ENCODE results near the gene ENTHD1. TPM values are rescaled to one million over a fixed set of nuclear protein-coding genes. Genes with fewer than 3 reads are reported as not detected.
A peak's percentile ranks its signal among the peaks of the same experiment; 100 is the strongest.

The ENTHD1 gene
- total and polyA plus RNA-seq, 9 of the 15 experiments (the other 6 are each of a cell fraction or from before 2014, with no cell fraction given), result 0.13 to 0.98 (median 0.35) TPM

DNA sequence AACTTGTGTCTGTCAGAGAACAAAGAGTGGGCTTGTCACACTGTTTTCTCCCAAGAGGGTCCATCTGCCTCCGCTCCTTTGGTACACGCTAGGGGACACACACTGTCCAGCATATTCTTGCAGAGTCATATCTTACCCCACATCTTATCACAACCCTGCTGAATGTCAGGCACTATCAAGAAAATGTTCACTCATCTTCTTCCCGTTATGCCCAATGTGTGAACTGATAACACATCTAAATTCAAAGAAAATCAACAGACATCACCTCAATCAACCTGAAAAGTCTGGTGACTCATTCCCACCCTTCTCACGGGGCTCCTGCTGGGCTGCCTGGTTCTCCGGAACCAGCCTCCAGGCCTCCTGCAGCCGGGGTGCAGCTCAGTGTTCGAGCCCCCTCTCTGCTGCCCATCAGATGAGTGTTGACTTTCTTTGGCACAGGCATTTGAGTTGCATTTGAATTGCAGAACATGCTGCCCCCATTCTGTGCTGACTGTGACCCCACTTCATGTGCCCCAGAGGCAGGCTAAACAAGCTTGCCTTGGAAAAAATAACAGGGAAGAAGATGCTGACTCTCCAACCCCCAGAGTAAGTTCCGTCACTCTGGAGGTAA, 26.7 kb upstream of the ENTHD1 start (continued):
- TF ChIP-seq ZNF639 (CRISPR knock-in tag; conservative IDR thresholded peaks at IDR 0.05 in 1 of 2, IDR thresholded peaks at IDR 0.05 in 1 of 2) (peak in 1 of 2 experiments; percentile 29; a peak in 1 of 4 replicates), ZFP1 (CRISPR knock-in tag; IDR thresholded peaks at IDR 0.05) (no peak), ZBTB11 (CRISPR knock-in tag; IDR thresholded peaks at IDR 0.05) (0 out of 6 replicates have a peak, but pooled peaks of 1 of the 3 experiments have one; percentile 27), ZNF175 (CRISPR knock-in tag; IDR thresholded peaks at IDR 0.05; ENCODE audit: low read depth) (peak; percentile 41; the same call in 1 of the 2 replicates), ZKSCAN3 (CRISPR knock-in tag; IDR thresholded peaks at IDR 0.05) (no peak), ZBTB1 (CRISPR knock-in tag; IDR thresholded peaks at IDR 0.05; ENCODE audit: borderline replicate concordance, low read depth) (no peak), MBD2 (IDR thresholded peaks at IDR 0.05; ENCODE audit: borderline replicate concordance, low read depth) (peak; percentile 71; the same call in 1 of the 2 replicates), ZNF766 (CRISPR knock-in tag; conservative IDR thresholded peaks at IDR 0.05) (no peak), BRD4 (IDR thresholded peaks at IDR 0.05) (no peak), ZNF134 (CRISPR knock-in tag; conservative IDR thresholded peaks at IDR 0.05) (no peak), HDAC8 (tag; IDR thresholded peaks at IDR 0.05) (no peak), GATAD2B (IDR thresholded peaks at IDR 0.05; ENCODE audit: borderline replicate concordance) (peak; percentile 81), RBM25 (IDR thresholded peaks at IDR 0.05; ENCODE audit: low read depth, low read length, severe bottlenecking) (no peak), ZNF311 (CRISPR knock-in tag; IDR thresholded peaks at IDR 0.05) (no peak), RAD51 (IDR thresholded peaks at IDR 0.05; ENCODE audit: borderline replicate concordance, low read depth) (no peak), ZNF197 (CRISPR knock-in tag; IDR thresholded peaks at IDR 0.05; ENCODE audit: low read depth) (no peak), ZC3H8 (IDR thresholded peaks at IDR 0.05) (no peak)
- TF ChIP-seq, protein P1, sequence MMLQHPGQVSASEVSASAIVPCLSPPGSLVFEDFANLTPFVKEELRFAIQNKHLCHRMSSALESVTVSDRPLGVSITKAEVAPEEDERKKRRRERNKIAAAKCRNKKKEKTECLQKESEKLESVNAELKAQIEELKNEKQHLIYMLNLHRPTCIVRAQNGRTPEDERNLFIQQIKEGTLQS (IDR thresholded peaks at IDR 0.05), result peak; percentile 89
- TF ChIP-seq, protein P1 (CRISPR knock-in tag; conservative IDR thresholded peaks at IDR 0.05), result no peak

Data from K562 (cell line).